Esophagus squamous epithelium (tissue), 5 donors: ENCODE results near the gene CYP1A2. TPM values are rescaled to one million over a fixed set of nuclear protein-coding genes. Genes with fewer than 3 reads are reported as not detected.
A peak's percentile ranks its signal among the peaks of the same experiment; 100 is the strongest.

Experiments
- DNase-seq: peaks from one replicate; lab custom pipeline; 2025; lab: John Stamatoyannopoulos, UW
- H3K27ac ChIP-seq, 4 donors: fragments of 200-600 bp; sonication (generic); one replicate each; pipeline ENCODE4 v1.5.1; 2016 to 2019; ENCODE audit warnings: mild to moderate bottlenecking in 1 of 4
- H3K27me3 ChIP-seq, 4 donors: fragments of 200-600 bp; sonication (generic); 1 replicate in 3 of 4; 2 replicates in 1 of 4; pipeline versions ENCODE4 v1.5.1 to v1.6.0; 2017 to 2021; ENCODE audit warnings: antibody characterized with exemption in 1 of 4
- H3K36me3 ChIP-seq, 3 donors: fragments of 200-600 bp; sonication (generic); one replicate each; pipeline ENCODE4 v1.5.1; 2016 to 2019
- H3K4me1 ChIP-seq, 3 donors: fragments of 200-600 bp; sonication (generic); one replicate each; pipeline ENCODE4 v1.5.1; 2017 to 2019
- H3K4me3 ChIP-seq, 4 donors: fragments of 200-600 bp; sonication (generic); 1 replicate in 3 of 4; 2 replicates in 1 of 4; pipeline ENCODE4 v1.5.1; 2016 to 2019; ENCODE audit warnings: mild to moderate bottlenecking in 2 of 4, moderate library complexity in 1 of 4
- H3K9me3 ChIP-seq, 3 donors: fragments of 200-600 bp; sonication (generic); one replicate each; pipeline ENCODE4 v1.5.1; 2016 to 2019
- CTCF ChIP-seq, 6 experiments: fragments of 450-650 bp in 4 of 6; fragments of 200-600 bp in 2 of 6; sonication (generic) in 2 of 6; IDR thresholded peaks; one replicate each; pipeline ENCODE4 v1.5.1; 2016 to 2019; ENCODE audit warnings: antibody characterized with exemption in 6 of 6, mild to moderate bottlenecking in 4 of 6, moderate library complexity in 4 of 6
- POLR2A ChIP-seq, 4 donors: fragments of 450-650 bp; IDR thresholded peaks; one replicate each; pipeline ENCODE4 v1.6.1; 2017; ENCODE audit warnings: antibody characterized with exemption in 4 of 4, mild to moderate bottlenecking in 4 of 4, moderate library complexity in 3 of 4
- WGBS, 2 donors: methylation state at CpG; one replicate each; pipeline ENCODE4 v1.1.5; 2018; 5-methylcytosine and 5-hydroxymethylcytosine counted together
- intact Hi-C: fragments of 100-400 bp; cut with DNase I; formaldehyde crosslinking; loops from one replicate; pipeline ENCODE4 v1.15.0; 2022
- total RNA-seq, 4 donors: library from RNA; depleted of rRNA; stranded (reverse); fragments of >200 nt; gene quantifications; one replicate each; pipeline ENCODE4 v1.1.0, GENCODE V29; 2016
- donor health status: DM: yes; HTN: yes; CAD: no.

Gene CYP1A2
- total RNA-seq, 4 donors from 2014 or later = not detected

- Histone ChIP-seq H3K27me3 (no peaks in the 10 kb centered on the region), H3K9me3 (no peaks in the 10 kb centered on the region), H3K36me3 (no peaks in the 10 kb centered on the region), H3K4me1 (peaks cover 86 to 100% (median 95%) of the 10 kb centered on the region in 3 donors), H3K4me3 (peak overlapping the region in 3 of 4 donors; percentile 26 to 96 (median 31)), H3K27ac (peak overlapping the region; percentile 78 to 99 (median 92))
- WGBS, 2 donors = 18 to 29% methylated on average over 3 of the region's 3 CpGs
- TF ChIP-seq POLR2A (IDR thresholded peaks at IDR 0.05) (no peak), CTCF (IDR thresholded peaks at IDR 0.05) (no peak)
- no peak for DNase-seq
- intact Hi-C loops = no loop called here
Observed at GRCh38 chr15:74789741-74790079, 41.1 kb downstream of the CYP1A2 start.

- Histone ChIP-seq H3K4me3 (peak overlapping the region in 3 of 4 donors; percentile 26 to 96 (median 31)), H3K4me1 (peaks cover 86 to 100% (median 95%) of the 10 kb centered on the region in 3 donors), H3K27ac (peak overlapping the region; percentile 78 to 99 (median 92)), H3K27me3 (no peaks in the 10 kb centered on the region), H3K9me3 (no peaks in the 10 kb centered on the region), H3K36me3 (no peaks in the 10 kb centered on the region)
- peak in 1 of 4 donors; percentile 22 for TF ChIP-seq POLR2A (IDR thresholded peaks at IDR 0.05)
- no peak for TF ChIP-seq CTCF (IDR thresholded peaks at IDR 0.05)
- WGBS, 2 donors = 20 to 43% methylated on average over 11 to 13 of the region's 15 CpGs
- intact Hi-C loops = no loop called here
- no peak for DNase-seq
Observed at GRCh38 chr15:74790080-74790916, 41.7 kb downstream of the CYP1A2 start.

GRCh38 chr15:74791007-74791406, 42.4 kb downstream of the CYP1A2 start:
- intact Hi-C loops = no loop called here
- Histone ChIP-seq H3K9me3 (no peaks in the 10 kb centered on the region), H3K27me3 (no peaks in the 10 kb centered on the region), H3K27ac (peak overlapping the region in 3 of 4 donors; percentile 43 to 99 (median 95)), H3K36me3 (no peaks in the 10 kb centered on the region), H3K4me3 (peak overlapping the region in 1 of 4 donors; percentile 31), H3K4me1 (peaks cover 80 to 100% (median 91%) of the 10 kb centered on the region in 3 donors)
- no peak for TF ChIP-seq CTCF (IDR thresholded peaks at IDR 0.05)
- TF ChIP-seq POLR2A (IDR thresholded peaks at IDR 0.05) = no peak
- no peak for DNase-seq
- 40 to 50% methylated on average over 1 of the region's 1 CpG for WGBS, 2 donors

- 63 to 86% methylated on average over 4 to 7 of the region's 7 CpGs for WGBS, 2 donors
Observed at GRCh38 chr15:74791667-74792066, 43.0 kb downstream of the CYP1A2 start.

More at GRCh38 chr15:74791667-74792066, 43.0 kb downstream of the CYP1A2 start:
- intact Hi-C loops = no loop called here
- Histone ChIP-seq H3K27ac (peak overlapping the region; percentile 47 to 99 (median 78)), H3K36me3 (peaks cover 0 to 7% (median 0%) of the 10 kb centered on the region in 3 donors), H3K4me1 (peaks cover 74 to 100% (median 85%) of the 10 kb centered on the region in 3 donors), H3K4me3 (no peak overlapping the region), H3K27me3 (no peaks in the 10 kb centered on the region), H3K9me3 (no peaks in the 10 kb centered on the region)
- TF ChIP-seq POLR2A (IDR thresholded peaks at IDR 0.05) = no peak
- no peak for TF ChIP-seq CTCF (IDR thresholded peaks at IDR 0.05)
- DNase-seq = no peak
